Measurements from ENCODE around the gene DBNDD1. TPM values are rescaled to one million over a fixed set of nuclear protein-coding genes. Genes with fewer than 3 reads are reported as not detected.

Gene DBNDD1
- total and polyA plus RNA-seq, 10 of the 15 experiments (the other 5 are each of a cell fraction or from before 2014, with no cell fraction given): 0.06 to 4.6 (median 0.55) TPM

DNA sequence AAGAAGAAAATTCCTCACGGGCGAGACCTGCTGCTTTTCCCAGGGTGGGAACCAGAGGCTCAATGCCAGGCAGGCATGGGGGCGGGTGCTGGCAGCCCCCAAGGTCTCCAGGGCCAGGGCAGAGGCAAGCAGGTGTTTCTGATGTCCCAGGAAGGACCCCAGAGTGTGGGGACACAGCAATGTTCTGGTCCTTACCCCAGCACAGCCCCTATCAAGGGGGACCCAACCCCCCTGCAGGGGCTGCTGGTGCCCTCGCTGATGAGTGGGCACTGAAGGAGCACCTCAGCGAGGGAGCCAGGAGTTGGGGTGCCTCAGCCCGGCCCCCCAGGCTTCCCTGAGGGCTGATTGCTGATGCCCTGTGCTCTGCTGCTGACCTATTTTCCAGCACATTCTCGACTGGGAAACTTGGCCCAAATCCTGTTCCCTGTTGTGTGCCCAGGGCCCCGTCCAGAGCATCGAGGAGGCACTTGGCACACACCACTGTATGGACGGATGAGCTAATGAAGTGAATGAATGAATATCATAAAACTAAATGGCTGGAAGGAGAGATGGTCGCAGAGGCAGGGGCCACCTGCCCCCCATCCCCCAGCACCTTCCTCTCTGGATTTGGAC is 2.8 kb downstream of the DBNDD1 start:
- Histone ChIP-seq H3K36me3 (ENCODE audit: control insufficient read depth in 2 of 2, insufficient read depth in 2 of 2, low read length in 1 of 2) (no peaks in the 10 kb centered on the region), H3K4me3 (no peak overlapping the region), H3K9ac (ENCODE audit: control insufficient read depth, insufficient read depth, low read length) (no peak overlapping the region), H3K79me2 (ENCODE audit: control insufficient read depth, insufficient read depth, low read length) (no peaks in the 10 kb centered on the region), H3K4me1 (ENCODE audit: control insufficient read depth, insufficient read depth, low read length) (no peaks in the 10 kb centered on the region), H3K27ac (ENCODE audit: control insufficient read depth, insufficient read depth) (no peak overlapping the region), H3K27me3 (replicated peaks in 1 of 2; ENCODE audit: control insufficient read depth in 2 of 2, insufficient read depth in 2 of 2, low read length in 1 of 2) (peaks cover 5 to 7% of the 10 kb centered on the region in 2 experiments; a peak in 3 of 4 replicates), H4K20me1 (ENCODE audit: control insufficient read depth, insufficient read depth) (no peaks in the 10 kb centered on the region), H3K9me3 (replicated peaks; ENCODE audit: control insufficient read depth, insufficient read depth, low read length) (no peaks in the 10 kb centered on the region), H2AFZ (ENCODE audit: control insufficient read depth, low read depth, low read length) (no peak overlapping the region), H3K4me2 (ENCODE audit: control insufficient read depth, insufficient read depth) (no peak overlapping the region)
- DNase-seq (ENCODE audit: low read depth, low spot score) (no peak), ATAC-seq (no peak), FAIRE-seq (no peak)
- ChIA-PET RAD21 (ENCODE audit: unreplicated experiment) (no interaction called here), CTCF (no interaction called here), POLR2A (no interaction called here), SMC1A (ENCODE audit: uncharacterized antibody, unreplicated experiment) (no interaction called here)
- intact Hi-C loops (cut with micrococcal nuclease; ENCODE audit: unreplicated experiment) (no loop called here), in situ Hi-C loops (cut with MboI) (no loop called here)
- TF ChIP-seq NFYB (IDR thresholded peaks at IDR 0.05; ENCODE audit: insufficient read depth, low read depth, low read length) (no peak), LARP7 (IDR thresholded peaks at IDR 0.05) (no peak), RAD21 (IDR thresholded peaks at IDR 0.05; ENCODE audit: insufficient read depth, low read depth, low read length) (no peak), MYC (IDR thresholded peaks at IDR 0.05; ENCODE audit: insufficient read depth, insufficient read length, insufficient replicate concordance, low read length, severe bottlenecking) (no peak), JUND (IDR thresholded peaks at IDR 0.05; ENCODE audit: low read depth, low read length) (no peak), GATAD2B (conservative IDR thresholded peaks at IDR 0.05; ENCODE audit: low read depth) (no peak), TARDBP (IDR thresholded peaks at IDR 0.05; ENCODE audit: borderline replicate concordance) (no peak), NKRF (conservative IDR thresholded peaks at IDR 0.05) (no peak), ZNF217 (IDR thresholded peaks at IDR 0.05) (no peak), CBX5 (IDR thresholded peaks at IDR 0.05; ENCODE audit: low read depth) (no peak), ZNF207 (IDR thresholded peaks at IDR 0.05; ENCODE audit: borderline replicate concordance) (no peak), RCOR1 (conservative IDR thresholded peaks at IDR 0.05; ENCODE audit: low read depth, low read length) (no peak), CHD1 (IDR thresholded peaks at IDR 0.05; ENCODE audit: low read depth, low read length) (no peak), NRF1 (conservative IDR thresholded peaks at IDR 0.05; ENCODE audit: low read depth, low read length) (no peak), IRF4 (IDR thresholded peaks at IDR 0.05; ENCODE audit: low read depth, low read length) (no peak), BRCA1 (IDR thresholded peaks at IDR 0.05; ENCODE audit: low read depth, low read length) (no peak)
- no TSS peak for BruUV-seq (replicated peaks)
- 34% methylated on average over 11 of the region's 11 CpGs for WGBS (ENCODE audit: insufficient coverage, insufficient replicate concordance, low lambda C conversion rate, missing lambda C conversion rate)
